Measurements from ENCODE around the gene CTNNBL1.
A peak's percentile ranks its signal among the peaks of the same experiment; 100 is the strongest.

CTNNBL1 gene

GRCh38 chr20:37687478-37687805 lies 6.4 kb upstream of the CTNNBL1 start:
- no peak for TF ChIP-seq CTCF (IDR thresholded peaks at IDR 0.05; ENCODE audit: low read depth, low read length, missing control alignments)
- no peak overlapping the region for H3K4me3 ChIP-seq (ENCODE audit: low read depth, low read length)
- no peak for DNase-seq (ENCODE audit: low read depth)
- in situ Hi-C loops (cut with HindIII; ENCODE audit: low sequenced_read_pairs) = no loop called here

- TF ChIP-seq CTCF (IDR thresholded peaks at IDR 0.05; ENCODE audit: low read depth, low read length, missing control alignments) = no peak
- H3K4me3 ChIP-seq (ENCODE audit: low read depth, low read length) = no peak overlapping the region
- DNase-seq (ENCODE audit: low read depth) = no peak
- in situ Hi-C loops (cut with HindIII; ENCODE audit: low sequenced_read_pairs) = no loop called here
Measured at GRCh38 chr20:37688093-37688492, 5.7 kb upstream of the CTNNBL1 start.

DNA sequence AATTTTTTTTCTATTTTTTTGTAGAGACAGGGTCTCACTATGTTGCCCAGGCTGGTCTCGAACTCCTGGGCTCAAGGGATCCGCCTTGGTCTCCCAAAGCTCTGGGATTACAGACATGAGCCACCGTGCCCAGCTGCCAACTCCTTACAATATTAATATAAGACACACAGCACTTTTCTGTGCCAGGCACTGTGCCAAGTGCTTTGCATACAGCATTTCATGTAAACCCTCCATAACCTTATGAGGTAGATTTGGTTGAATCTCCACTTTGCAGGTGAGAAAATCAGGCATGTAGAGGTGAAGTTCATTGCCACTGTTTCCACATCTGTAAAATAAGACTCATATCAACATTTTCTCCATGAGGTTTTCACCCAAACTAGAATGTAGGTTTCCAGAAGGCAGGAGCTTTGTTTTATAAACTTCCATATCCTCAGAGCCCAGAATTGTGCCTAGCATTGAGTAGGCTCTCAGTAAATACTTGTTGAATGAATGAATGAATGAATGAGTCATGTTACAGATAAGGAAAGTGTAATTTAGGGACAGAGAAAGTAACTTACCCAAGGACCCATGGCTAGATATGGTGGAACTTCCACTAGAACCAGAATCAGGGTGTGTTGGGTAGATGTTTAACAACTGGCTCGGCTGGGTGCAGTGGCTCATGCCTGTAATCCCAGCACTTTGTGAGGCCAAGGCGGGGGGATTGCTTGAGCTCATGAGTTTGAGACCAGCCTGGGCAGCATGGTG lies 3.0 kb upstream of the CTNNBL1 start:
- TF ChIP-seq CTCF (IDR thresholded peaks at IDR 0.05; ENCODE audit: low read depth, low read length, missing control alignments) = no peak
- no peak overlapping the region for H3K4me3 ChIP-seq (ENCODE audit: low read depth, low read length)
- no peak for DNase-seq (ENCODE audit: low read depth)
- in situ Hi-C loops (cut with HindIII; ENCODE audit: low sequenced_read_pairs) = no loop called here

DNA sequence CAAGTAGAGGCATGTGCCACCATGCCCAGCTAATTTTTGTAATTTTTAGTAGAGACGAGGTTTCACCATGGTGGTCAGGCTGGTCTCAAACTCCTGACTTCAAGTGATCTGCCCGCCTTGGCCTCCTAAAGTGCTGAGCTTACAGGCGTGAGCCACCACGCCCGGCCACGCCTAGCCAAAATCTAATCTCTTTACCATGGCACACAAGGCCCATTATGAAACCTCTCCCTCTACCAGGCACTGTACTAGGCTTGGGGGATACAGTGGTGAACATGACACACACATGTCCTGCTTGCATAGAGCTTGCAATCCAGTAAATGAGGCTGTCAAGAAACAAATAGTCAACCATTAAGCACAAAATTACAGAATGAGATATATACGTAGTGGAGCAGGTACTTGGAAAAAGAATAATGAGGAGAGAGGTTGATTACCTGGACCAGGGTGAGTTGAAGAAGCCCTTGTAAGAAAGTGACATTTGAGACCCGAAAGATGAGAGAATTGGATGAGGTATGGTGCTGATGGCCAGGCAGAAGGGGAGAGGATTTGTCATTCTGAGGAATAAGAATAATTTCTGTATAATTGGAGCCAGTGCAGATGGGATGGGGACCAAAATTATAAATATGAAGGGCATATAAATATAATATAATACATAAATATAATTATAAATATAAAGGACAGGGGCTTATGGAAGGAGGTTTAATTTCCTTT lies 1.2 kb upstream of the CTNNBL1 start:
- no peak for DNase-seq (ENCODE audit: low read depth)
- in situ Hi-C loops (cut with HindIII; ENCODE audit: low sequenced_read_pairs) = no loop called here
- no peak overlapping the region for H3K4me3 ChIP-seq (ENCODE audit: low read depth, low read length)
- TF ChIP-seq CTCF (IDR thresholded peaks at IDR 0.05; ENCODE audit: low read depth, low read length, missing control alignments) = no peak

DNA sequence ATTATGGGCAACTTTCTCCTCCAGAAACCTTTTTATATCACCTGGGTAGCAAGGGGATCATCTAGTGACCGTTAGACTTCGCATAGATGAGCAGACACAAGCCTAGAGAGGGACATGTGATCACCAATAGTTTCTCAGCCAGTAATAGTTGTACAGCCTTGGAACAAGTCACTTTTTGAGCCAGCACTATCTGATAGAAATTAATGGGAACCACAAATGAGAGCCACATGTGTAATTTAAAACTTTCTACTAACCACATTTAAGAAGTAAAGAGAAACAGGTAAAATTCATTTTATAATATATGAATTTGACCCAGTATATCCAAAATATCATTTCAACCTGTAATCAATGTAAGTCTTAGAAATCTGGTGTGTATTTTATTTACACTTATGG lies 592 bp upstream of the CTNNBL1 start:
- TF ChIP-seq CTCF (IDR thresholded peaks at IDR 0.05; ENCODE audit: low read depth, low read length, missing control alignments) = no peak
- DNase-seq (ENCODE audit: low read depth) = no peak
- in situ Hi-C loops (cut with HindIII; ENCODE audit: low sequenced_read_pairs) = no loop called here
- H3K4me3 ChIP-seq (ENCODE audit: low read depth, low read length) = peak overlapping the region; percentile 96

DNA sequence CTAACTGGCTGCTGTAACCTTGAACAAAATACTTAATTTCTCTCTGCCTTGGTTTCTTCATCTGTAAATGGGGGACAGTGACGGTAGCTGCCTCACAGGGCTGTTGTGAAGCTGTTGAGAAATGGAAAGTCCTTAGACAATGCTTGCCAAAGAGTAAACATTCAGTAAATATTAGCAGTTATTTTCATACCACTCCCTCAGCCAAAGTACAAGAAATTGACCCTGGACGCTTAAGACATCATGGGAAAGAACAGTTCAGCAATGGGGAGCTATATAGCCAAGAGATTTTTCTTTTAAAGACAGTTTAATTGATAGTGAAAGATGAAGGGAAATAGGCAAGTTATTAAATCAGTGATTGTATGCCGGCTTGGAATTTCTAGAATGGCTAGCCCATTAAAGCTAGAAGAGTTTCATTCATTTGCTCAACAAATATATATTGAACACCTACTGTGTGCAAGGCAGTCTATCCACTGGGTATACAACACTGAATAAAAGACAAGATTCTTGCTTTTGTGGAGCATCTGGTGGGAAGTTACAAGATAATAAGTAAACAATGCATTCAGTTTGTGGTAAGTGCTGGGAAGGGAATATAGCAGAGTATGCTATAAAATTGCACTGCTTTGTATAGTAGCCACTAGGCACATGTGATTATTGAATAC lies 2.0 kb downstream of the CTNNBL1 start:
- in situ Hi-C loops (cut with HindIII; ENCODE audit: low sequenced_read_pairs) = no loop called here
- H3K4me3 ChIP-seq (ENCODE audit: low read depth, low read length) = no peak overlapping the region
- DNase-seq (ENCODE audit: low read depth) = no peak
- no peak for TF ChIP-seq CTCF (IDR thresholded peaks at IDR 0.05; ENCODE audit: low read depth, low read length, missing control alignments)
